K562 (cell line): ENCODE results near the gene SPECC1L. TPM values are rescaled to one million over a fixed set of nuclear protein-coding genes. Genes with fewer than 3 reads are reported as not detected.

Source experiments
- ATAC-seq: fragments of 200-7000 bp; cut with Tn5 transposase; 3 replicates; pipeline ENCODE4 v1.9.1; 2020; ENCODE audit warnings: moderate library complexity
- BruUV-seq: library from RNA; stranded (reverse); fragments of 400-500 nt; replicated peaks from 2 replicates; lab custom pipeline; 2021; lab: Mats Ljungman, UMichigan
- CTCF ChIA-PET: fragments of 300-600 bp; formaldehyde crosslinking; extraction: SDS; loops from one replicate; lab custom pipeline; 2021; ENCODE audit warnings: low intra/inter-chr PET ratio; lab: Yijun Ruan, JAX
- POLR2A ChIA-PET: fragments of 300-600, 350-650 bp; sonication (Branson Sonifier 250); formaldehyde crosslinking; extraction: SDS; loops from one replicate; lab custom pipeline; 2021; ENCODE audit warnings: antibody characterized with exemption, inconsistent platforms; lab: Yijun Ruan, JAX
- DNase-seq, 4 experiments: peaks; one replicate each; pipeline versions ENCODE4 v3.0.0 to v3.0.0-alpha.2; 2011 to 2018; ENCODE audit warnings: low spot score in 3 of 4, mixed read lengths in 3 of 4; ENCODE audit errors: extremely low read depth in 1 of 4
- FAIRE-seq: peaks from 2 replicates; lab custom pipeline; 2011; peaks lifted over from hg19 to GRCh38; lab: Jason Lieb, UNC
- H2AFZ ChIP-seq: 2 replicates; pipeline ENCODE4 v1.6.0; 2011; ENCODE audit warnings: low read depth, low read length, control low read depth, inconsistent platforms
- H3K27ac ChIP-seq: fragments of 200-600 bp; 3 replicates; pipeline ENCODE4 v1.8.0; 2011; ENCODE audit warnings: low read depth, mild to moderate bottlenecking, control low read depth, inconsistent platforms, low read length, moderate library complexity, mixed read lengths; ENCODE audit errors: extremely low read depth
- H3K27me3 ChIP-seq, 2 experiments: fragments of 300-600 bp in 1 of 2; 2 replicates in 1 of 2; 3 replicates in 1 of 2; pipeline versions ENCODE4 v1.6.0 to v1.8.0; 2011; ENCODE audit warnings: inconsistent platforms in 2 of 2, low read length in 2 of 2, mild to moderate bottlenecking in 1 of 2, mixed read lengths in 1 of 2, moderate library complexity in 1 of 2; ENCODE audit not compliant: control insufficient read depth in 2 of 2, insufficient read depth in 2 of 2
- H3K36me3 ChIP-seq: fragments of 300-600 bp; 3 replicates; pipeline ENCODE4 v1.8.0; 2011; ENCODE audit warnings: mild to moderate bottlenecking, low read length, inconsistent platforms; ENCODE audit not compliant: control insufficient read depth, insufficient read depth
- H3K4me1 ChIP-seq, 2 experiments: fragments of 200-600 bp in 1 of 2; replicated peaks in 1 of 2; 2 replicates in 1 of 2; 3 replicates in 1 of 2; pipeline versions ENCODE4 v1.5.1 to v1.8.0; 2011; ENCODE audit warnings: inconsistent platforms in 2 of 2, low read length in 2 of 2, mild to moderate bottlenecking in 1 of 2, mixed read lengths in 1 of 2, moderate library complexity in 1 of 2; ENCODE audit not compliant: control insufficient read depth in 2 of 2, insufficient read depth in 2 of 2
- H3K4me2 ChIP-seq: 2 replicates; pipeline ENCODE4 v1.6.1; 2011; ENCODE audit warnings: low read length, control low read depth, inconsistent platforms, mixed read lengths; ENCODE audit not compliant: insufficient read depth
- H3K4me3 ChIP-seq: fragments of 200-600 bp; sonication (generic), shearing (Covaris generic); 2 replicates; pipeline ENCODE4 v1.5.1; 2016; ENCODE audit warnings: control low read depth, inconsistent platforms
- H3K79me2 ChIP-seq: fragments of 200-600 bp; 3 replicates; pipeline ENCODE4 v1.8.0; 2011; ENCODE audit warnings: low read length, inconsistent platforms; ENCODE audit not compliant: control insufficient read depth, insufficient read depth
- H3K9ac ChIP-seq, 2 experiments: 2 replicates each; pipeline versions ENCODE4 v1.6.0 to v1.6.1; 2011; ENCODE audit warnings: low read depth in 2 of 2, low read length in 2 of 2, control low read depth in 1 of 2, inconsistent platforms in 1 of 2, mild to moderate bottlenecking in 1 of 2, mixed read lengths in 1 of 2; ENCODE audit not compliant: insufficient read depth in 1 of 2
- H3K9me1 ChIP-seq: one replicate; pipeline ENCODE4 v1.6.0; 2011; ENCODE audit warnings: inconsistent platforms, mild to moderate bottlenecking, low read length, moderate library complexity; ENCODE audit not compliant: control insufficient read depth, insufficient read depth
- H3K9me3 ChIP-seq: replicated peaks from 2 replicates; pipeline ENCODE4 v1.5.1; 2011; ENCODE audit warnings: low read depth, low read length, inconsistent platforms; ENCODE audit not compliant: control insufficient read depth, insufficient read depth
- H4K20me1 ChIP-seq: replicated peaks from 2 replicates; pipeline ENCODE4 v1.6.1; 2011; ENCODE audit warnings: low read length, inconsistent platforms, mixed read lengths; ENCODE audit not compliant: control insufficient read depth, insufficient read depth
- RB1 ChIP-seq: fragments of 450-650 bp; IDR thresholded peaks from 2 replicates; pipeline ENCODE4 v1.6.1; 2017; ENCODE audit warnings: low read depth, mild to moderate bottlenecking
- YY1 ChIP-seq, 3 experiments: IDR thresholded peaks; 2 replicates each; pipeline ENCODE4 v1.6.1; 2011; ENCODE audit warnings: low read length in 2 of 3, mild to moderate bottlenecking in 2 of 3, moderate library complexity in 2 of 3, borderline replicate concordance in 1 of 3, control low read depth in 1 of 3, low read depth in 1 of 3; ENCODE audit not compliant: insufficient read depth in 3 of 3, insufficient replicate concordance in 2 of 3, control insufficient read depth in 1 of 3, insufficient read length in 1 of 3; ENCODE audit errors: extremely low read depth in 1 of 3
- WGBS: fragments of 100-300 bp; shearing (Covaris generic); methylation state at CpG from one replicate; pipeline ENCODE4 v1.1.6; 2016; ENCODE audit warnings: low coverage, mixed read lengths; ENCODE audit not compliant: insufficient coverage; ENCODE audit errors: missing lambda C conversion rate; 5-methylcytosine and 5-hydroxymethylcytosine counted together
- in situ Hi-C: fragments of 300-500 bp; cut with MboI; formaldehyde crosslinking; loops from 4 replicates; pipeline ENCODE4 v1.15.0; 2018; ENCODE audit warnings: inconsistent platforms, mixed read lengths
- intact Hi-C: fragments of 100-400 bp; cut with micrococcal nuclease; formaldehyde crosslinking; loops from 2 replicates; pipeline ENCODE4 v1.14.2; 2022
- polyA plus RNA-seq, 8 experiments: library from polyadenylated mRNA; depleted of rRNA in 4 of 8; stranded (reverse) in 5 of 8; unstranded in 3 of 8; fragments of >200 nt; fragmentation: Nextera tagmentation in 2 of 8; fragmentation: Illumina TruSeq in 1 of 8; extraction: Ambion mirVana in 2 of 8; extraction: Trizol in 1 of 8; gene quantifications; 2 replicates each; pipeline versions ENCODE4 v1.2.1 to v1.2.3, GENCODE V29; 2011 to 2014; ENCODE audit warnings: inconsistent platforms in 1 of 8, missing spikeins in 1 of 8
- total RNA-seq, 7 experiments: library from RNA; depleted of rRNA in 6 of 7; stranded (reverse); fragments of >200 nt in 6 of 7; fragmentation: Illumina TruSeq in 2 of 7; extraction: Trizol in 2 of 7; gene quantifications; 2 replicates each; pipeline versions ENCODE4 v1.2.1 to v1.2.3, GENCODE V29; 2011 to 2021; ENCODE audit warnings: low replicate concordance in 1 of 7

The SPECC1L gene
- total and polyA plus RNA-seq, 9 of the 15 experiments (the other 6 are each of a cell fraction or from before 2014, with no cell fraction given): 1.4 to 27.9 (median 14.5) TPM

- 41% methylated on average over 11 of the region's 12 CpGs for WGBS
- no peaks in the 10 kb centered on the region for H3K36me3 ChIP-seq
- FAIRE-seq: no peak
- intact Hi-C loops (no loop called here), in situ Hi-C loops (no loop called here)
- peak in 1 of 4 experiments; percentile 28 for DNase-seq
- H3K79me2 ChIP-seq: no peaks in the 10 kb centered on the region
- H3K9ac ChIP-seq: peak overlapping the region in 1 of 2 experiments; percentile 68; a peak in 2 of 4 replicates
- peaks cover 16 to 21% of the 10 kb centered on the region in 2 experiments for H3K4me1 ChIP-seq
- no peaks in the 10 kb centered on the region for H3K9me1 ChIP-seq
- peak in 1 of 3 experiments; percentile 19 for TF ChIP-seq YY1 (IDR thresholded peaks at IDR 0.05; ENCODE audit: borderline replicate concordance in 1 of 3, control insufficient read depth in 1 of 3, extremely low read depth in 1 of 3, insufficient read depth in 3 of 3, insufficient read length in 1 of 3, insufficient replicate concordance in 2 of 3, low read depth in 1 of 3, low read length in 2 of 3)
- TF ChIP-seq RB1: no peak
- TF ChIP-seq, all 486 proteins: peak for 1
- H3K4me3 ChIP-seq: no peak overlapping the region
- no TSS peak for BruUV-seq
- H3K27me3 ChIP-seq: no peaks in the 10 kb centered on the region
- CTCF ChIA-PET: no interaction called here
- peak overlapping the region; percentile 41; the same call in 1 of the 2 replicates for H3K4me2 ChIP-seq
- POLR2A ChIA-PET: interaction anchor here (0.6 to 1.1 kb wide), 2 partner anchors 9 to 25 kb away, joined by 3 to 11 read pairs; no protein-coding TSS in a partner anchor
- H3K27ac ChIP-seq: no peak overlapping the region
- no peaks in the 10 kb centered on the region for H4K20me1 ChIP-seq
- peak; percentile 47 for ATAC-seq
- H3K9me3 ChIP-seq: no peaks in the 10 kb centered on the region
- H2AFZ ChIP-seq: peak overlapping the region; percentile 47; the same call in 1 of the 2 replicates
Measured at GRCh38 chr22:24444729-24445466, 174.3 kb downstream of the SPECC1L start.
